ENCODE data around the gene ARHGAP10. TPM values are rescaled to one million over a fixed set of nuclear protein-coding genes. Genes with fewer than 3 reads are reported as not detected.

Gene ARHGAP10
- total RNA-seq, 1 donor from 2014 or later: 10.9 TPM

GRCh38 chr4:148091896-148092295 is 360.0 kb downstream of the ARHGAP10 start:
- TF ChIP-seq, protein P1, sequence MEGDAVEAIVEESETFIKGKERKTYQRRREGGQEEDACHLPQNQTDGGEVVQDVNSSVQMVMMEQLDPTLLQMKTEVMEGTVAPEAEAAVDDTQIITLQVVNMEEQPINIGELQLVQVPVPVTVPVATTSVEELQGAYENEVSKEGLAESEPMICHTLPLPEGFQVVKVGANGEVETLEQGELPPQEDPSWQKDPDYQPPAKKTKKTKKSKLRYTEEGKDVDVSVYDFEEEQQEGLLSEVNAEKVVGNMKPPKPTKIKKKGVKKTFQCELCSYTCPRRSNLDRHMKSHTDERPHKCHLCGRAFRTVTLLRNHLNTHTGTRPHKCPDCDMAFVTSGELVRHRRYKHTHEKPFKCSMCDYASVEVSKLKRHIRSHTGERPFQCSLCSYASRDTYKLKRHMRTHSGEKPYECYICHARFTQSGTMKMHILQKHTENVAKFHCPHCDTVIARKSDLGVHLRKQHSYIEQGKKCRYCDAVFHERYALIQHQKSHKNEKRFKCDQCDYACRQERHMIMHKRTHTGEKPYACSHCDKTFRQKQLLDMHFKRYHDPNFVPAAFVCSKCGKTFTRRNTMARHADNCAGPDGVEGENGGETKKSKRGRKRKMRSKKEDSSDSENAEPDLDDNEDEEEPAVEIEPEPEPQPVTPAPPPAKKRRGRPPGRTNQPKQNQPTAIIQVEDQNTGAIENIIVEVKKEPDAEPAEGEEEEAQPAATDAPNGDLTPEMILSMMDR (conservative IDR thresholded peaks at IDR 0.05; ENCODE audit: low read depth, low read length): no peak
- no peak overlapping the region for H3K4me3 ChIP-seq (ENCODE audit: low read depth, low read length)
- no peak for DNase-seq (ENCODE audit: low read depth)

DNA sequence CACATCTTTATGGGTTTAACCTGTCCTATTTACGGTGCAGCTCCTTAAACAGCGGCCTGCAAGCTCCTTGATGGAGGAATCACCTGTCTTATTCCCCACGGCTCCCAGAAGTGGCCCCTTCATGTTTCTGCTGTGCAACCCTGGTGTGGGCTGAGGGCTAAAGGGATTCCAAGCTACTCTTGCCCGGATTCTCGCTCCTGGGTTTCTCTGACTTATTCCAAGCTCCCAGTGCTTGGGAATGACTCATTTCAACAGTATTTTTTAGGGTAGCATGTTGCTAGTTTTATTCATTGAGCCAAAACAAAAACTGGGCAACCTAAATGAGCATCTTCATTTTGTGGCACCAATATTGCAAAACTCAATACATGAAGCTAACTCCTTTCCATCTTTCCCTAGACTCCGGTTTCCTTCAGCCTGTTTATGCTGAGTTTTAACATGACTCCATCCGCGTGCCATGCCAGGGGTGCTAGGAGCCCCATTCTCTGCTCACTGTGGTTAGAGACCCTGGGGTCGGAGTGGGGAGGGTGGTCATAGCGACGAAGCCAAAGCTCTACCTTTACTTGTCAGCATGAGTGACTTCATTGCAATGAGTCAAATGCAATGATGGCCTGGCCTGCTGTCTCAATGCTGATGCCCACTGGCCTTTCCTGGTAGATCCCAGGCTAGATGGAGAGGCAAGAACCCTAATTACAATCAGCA is 360.6 kb downstream of the ARHGAP10 start:
- DNase-seq (ENCODE audit: low read depth): no peak
- no peak overlapping the region for H3K4me3 ChIP-seq (ENCODE audit: low read depth, low read length)
- TF ChIP-seq, protein P1 (conservative IDR thresholded peaks at IDR 0.05; ENCODE audit: low read depth, low read length): no peak

DNA sequence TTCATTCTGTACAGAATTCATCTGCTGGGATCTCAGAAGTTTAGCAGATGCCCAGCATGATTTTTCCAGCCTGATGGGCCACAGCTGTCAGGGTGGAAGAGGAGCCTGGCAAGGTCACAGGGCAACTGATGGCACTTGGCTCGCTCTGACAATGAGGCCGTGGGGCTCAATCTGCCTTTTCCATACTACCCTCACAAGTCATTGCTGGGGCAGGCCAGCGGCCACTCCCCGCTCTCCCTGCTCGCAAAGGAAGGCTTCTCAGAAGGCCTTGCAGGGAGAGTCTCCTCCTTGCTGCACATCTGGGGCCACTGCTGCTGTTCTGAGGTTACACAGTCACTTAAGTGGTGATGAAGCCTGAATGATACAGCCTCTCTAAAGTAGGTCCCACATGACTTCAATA is 361.2 kb downstream of the ARHGAP10 start:
- TF ChIP-seq, protein P1 (conservative IDR thresholded peaks at IDR 0.05; ENCODE audit: low read depth, low read length): no peak
- no peak for DNase-seq (ENCODE audit: low read depth)

GRCh38 chr4:148094149-148094548 is 362.3 kb downstream of the ARHGAP10 start:
- H3K4me3 ChIP-seq (ENCODE audit: low read depth, low read length): no peak overlapping the region
- no peak for DNase-seq (ENCODE audit: low read depth)
- TF ChIP-seq, protein P1 (conservative IDR thresholded peaks at IDR 0.05; ENCODE audit: low read depth, low read length): no peak

More for the DNA sequence above, 361.2 kb downstream of the ARHGAP10 start:
- no peak overlapping the region for H3K4me3 ChIP-seq (ENCODE audit: low read depth, low read length)

GRCh38 chr4:148095346-148095923 is 363.5 kb downstream of the ARHGAP10 start:
- no peak for DNase-seq (ENCODE audit: low read depth)
- TF ChIP-seq, protein P1 (conservative IDR thresholded peaks at IDR 0.05; ENCODE audit: low read depth, low read length): no peak
- H3K4me3 ChIP-seq (ENCODE audit: low read depth, low read length): no peak overlapping the region

GRCh38 chr4:148097801-148098200 is 365.9 kb downstream of the ARHGAP10 start:
- H3K4me3 ChIP-seq (ENCODE audit: low read depth, low read length): no peak overlapping the region
- no peak for DNase-seq (ENCODE audit: low read depth)
- TF ChIP-seq, protein P1 (conservative IDR thresholded peaks at IDR 0.05; ENCODE audit: low read depth, low read length): no peak

- H3K4me3 ChIP-seq (ENCODE audit: low read depth, low read length): no peak overlapping the region
- no peak for DNase-seq (ENCODE audit: low read depth)
- TF ChIP-seq, protein P1 (conservative IDR thresholded peaks at IDR 0.05; ENCODE audit: low read depth, low read length): no peak
Measured at GRCh38 chr4:148101235-148101634, 369.3 kb downstream of the ARHGAP10 start.

All from epithelial cell of proximal tubule (primary cell).